IPS DF 19.7 (cell line): Measurements from ENCODE around the gene ZNF43.
"Not testable (repeated sequence)": the region's sequence is repeated elsewhere in the genome, so short reads cannot be mapped to it uniquely, and the experiment has no call there.

ENCODE experiments used
- DNase-seq: peaks from one replicate; pipeline ENCODE4 v3.0.0-alpha.2; 2013; ENCODE audit warnings: low read depth, low spot score

The ZNF43 gene

GRCh38 chr19:21808400-21809000, 27.5 kb downstream of the ZNF43 start:
- not testable (repeated sequence) for DNase-seq

- no peak for DNase-seq
Observed at GRCh38 chr19:21789466-21790085, 46.4 kb downstream of the ZNF43 start.

GRCh38 chr19:21786936-21787335, 49.0 kb downstream of the ZNF43 start:
- no peak for DNase-seq

GRCh38 chr19:21775792-21776191, 60.2 kb downstream of the ZNF43 start:
- not testable (repeated sequence) for DNase-seq

- peak; percentile 90 for DNase-seq
Observed at GRCh38 chr19:21767065-21767800, 68.7 kb downstream of the ZNF43 start, which contains the start of gene ZNF100. Gene ZNF100 (minus strand): TSS chr19:21767579. CDS start chr19:21767429, 150 bp downstream.

- DNase-seq = not testable (repeated sequence)
Observed at GRCh38 chr19:21766705-21767064, 69.3 kb downstream of the ZNF43 start.

GRCh38 chr19:21765151-21765550, 70.8 kb downstream of the ZNF43 start:
- DNase-seq = no peak

GRCh38 chr19:21761547-21761946, 74.4 kb downstream of the ZNF43 start:
- not testable (repeated sequence) for DNase-seq

GRCh38 chr19:21758296-21758695, 77.7 kb downstream of the ZNF43 start:
- no peak for DNase-seq

GRCh38 chr19:21755555-21755954, 80.4 kb downstream of the ZNF43 start:
- DNase-seq = not testable (repeated sequence)
